Measurements from ENCODE around the gene FYN.

The FYN gene

GRCh38 chr6:111632468-111633247 lies 240.6 kb downstream of the FYN start:
- no peak overlapping the region for H3K9ac ChIP-seq (ENCODE audit: low read depth, low read length)
- H2AFZ ChIP-seq (ENCODE audit: low read depth, low read length), result no peak overlapping the region
- H3K27ac ChIP-seq (ENCODE audit: low read length), result no peak overlapping the region
- no peaks in the 10 kb centered on the region for H3K36me3 ChIP-seq (ENCODE audit: insufficient read depth, low read length)
- H3K4me2 ChIP-seq (ENCODE audit: insufficient read depth, low read length), result no peak overlapping the region
- no peaks in the 10 kb centered on the region for H3K79me2 ChIP-seq (ENCODE audit: insufficient read depth, low read length)
- H3K4me1 ChIP-seq (ENCODE audit: insufficient read depth, low read length), result no peaks in the 10 kb centered on the region
- ATAC-seq (ENCODE audit: insufficient read depth, low read depth) (peak; percentile 24; the same call in 1 of the 3 replicates), DNase-seq (no peak)
- no peak for TF ChIP-seq CTCF (IDR thresholded peaks at IDR 0.05; ENCODE audit: borderline replicate concordance, extremely low read depth, low read length, poor library complexity, severe bottlenecking)
- TF ChIP-seq EZH2 (IDR thresholded peaks at IDR 0.05; ENCODE audit: borderline replicate concordance, low read depth, low read length, severe bottlenecking), result no peak
- peaks cover 2% of the 10 kb centered on the region for H3K9me3 ChIP-seq (ENCODE audit: insufficient read depth, low read length, severe bottlenecking)
- H3K4me3 ChIP-seq (ENCODE audit: low read depth in 1 of 2, low read length in 2 of 2), result no peak overlapping the region
- no peaks in the 10 kb centered on the region for H3K27me3 ChIP-seq (ENCODE audit: insufficient read depth, low read length, poor library complexity)
- H4K20me1 ChIP-seq (ENCODE audit: insufficient read depth, low read length), result no peaks in the 10 kb centered on the region

GRCh38 chr6:111631903-111632460 lies 241.3 kb downstream of the FYN start:
- DNase-seq (no peak), ATAC-seq (ENCODE audit: insufficient read depth, low read depth) (0 out of 3 replicates have a peak, but pooled peaks have one; percentile 7)
- Histone ChIP-seq H3K27me3 (ENCODE audit: insufficient read depth, low read length, poor library complexity) (no peaks in the 10 kb centered on the region), H3K27ac (ENCODE audit: low read length) (no peak overlapping the region), H3K79me2 (ENCODE audit: insufficient read depth, low read length) (no peaks in the 10 kb centered on the region), H3K4me1 (ENCODE audit: insufficient read depth, low read length) (no peaks in the 10 kb centered on the region), H4K20me1 (ENCODE audit: insufficient read depth, low read length) (no peaks in the 10 kb centered on the region), H3K36me3 (ENCODE audit: insufficient read depth, low read length) (no peaks in the 10 kb centered on the region), H3K4me2 (ENCODE audit: insufficient read depth, low read length) (no peak overlapping the region), H3K9me3 (ENCODE audit: insufficient read depth, low read length, severe bottlenecking) (peaks cover 2% of the 10 kb centered on the region), H3K9ac (ENCODE audit: low read depth, low read length) (no peak overlapping the region), H3K4me3 (ENCODE audit: low read depth in 1 of 2, low read length in 2 of 2) (no peak overlapping the region), H2AFZ (ENCODE audit: low read depth, low read length) (no peak overlapping the region)
- no peak for TF ChIP-seq EZH2 (IDR thresholded peaks at IDR 0.05; ENCODE audit: borderline replicate concordance, low read depth, low read length, severe bottlenecking)
- no peak for TF ChIP-seq CTCF (IDR thresholded peaks at IDR 0.05; ENCODE audit: borderline replicate concordance, extremely low read depth, low read length, poor library complexity, severe bottlenecking)

- H3K4me2 ChIP-seq (ENCODE audit: insufficient read depth, low read length), result no peak overlapping the region
- no peaks in the 10 kb centered on the region for H3K79me2 ChIP-seq (ENCODE audit: insufficient read depth, low read length)
- no peak overlapping the region for H3K4me3 ChIP-seq (ENCODE audit: low read depth in 1 of 2, low read length in 2 of 2)
- DNase-seq (no peak), ATAC-seq (ENCODE audit: insufficient read depth, low read depth) (no peak)
- H2AFZ ChIP-seq (ENCODE audit: low read depth, low read length), result no peak overlapping the region
- no peaks in the 10 kb centered on the region for H4K20me1 ChIP-seq (ENCODE audit: insufficient read depth, low read length)
- no peak overlapping the region for H3K9ac ChIP-seq (ENCODE audit: low read depth, low read length)
- H3K27me3 ChIP-seq (ENCODE audit: insufficient read depth, low read length, poor library complexity), result no peaks in the 10 kb centered on the region
- H3K4me1 ChIP-seq (ENCODE audit: insufficient read depth, low read length), result no peaks in the 10 kb centered on the region
- H3K9me3 ChIP-seq (ENCODE audit: insufficient read depth, low read length, severe bottlenecking), result peaks cover 2% of the 10 kb centered on the region
- H3K36me3 ChIP-seq (ENCODE audit: insufficient read depth, low read length), result no peaks in the 10 kb centered on the region
- TF ChIP-seq EZH2 (IDR thresholded peaks at IDR 0.05; ENCODE audit: borderline replicate concordance, low read depth, low read length, severe bottlenecking) (no peak), CTCF (IDR thresholded peaks at IDR 0.05; ENCODE audit: borderline replicate concordance, extremely low read depth, low read length, poor library complexity, severe bottlenecking) (no peak)
- H3K27ac ChIP-seq (ENCODE audit: low read length), result no peak overlapping the region
These were observed 242.2 kb downstream of the FYN start for GRCh38 chr6:111631018-111631417.
